BJ (cell line): ENCODE results near the gene ATP9A. TPM values are rescaled to one million over a fixed set of nuclear protein-coding genes. Genes with fewer than 3 reads are reported as not detected.
"Not testable (repeated sequence)": the region's sequence is repeated elsewhere in the genome, so short reads cannot be mapped to it uniquely, and the experiment has no call there.

Source experiments
- CTCF ChIA-PET: fragments of 350-600 bp; formaldehyde crosslinking; extraction: SDS; loops from one replicate; lab custom pipeline; 2021; ENCODE audit warnings: antibody characterized with exemption, inconsistent platforms; lab: Yijun Ruan, JAX
- POLR2A ChIA-PET: fragments of 300-600 bp; sonication (Branson Sonifier 250); formaldehyde crosslinking; extraction: SDS; loops from one replicate; lab custom pipeline; 2021; ENCODE audit warnings: antibody characterized with exemption; lab: Charles Lee
- DNase-seq: peaks from one replicate; pipeline ENCODE4 v3.0.0-alpha.2; 2011; ENCODE audit warnings: low read depth
- H3K27me3 ChIP-seq: 2 replicates; pipeline ENCODE4 v1.6.0; 2011; ENCODE audit warnings: low read length; ENCODE audit not compliant: control insufficient read depth, insufficient read depth
- H3K36me3 ChIP-seq: 2 replicates; pipeline ENCODE4 v1.5.1; 2011; ENCODE audit warnings: low read length; ENCODE audit not compliant: control insufficient read depth, insufficient read depth
- H3K4me3 ChIP-seq: 2 replicates; pipeline ENCODE4 v1.5.1; 2011; ENCODE audit warnings: low read depth, mild to moderate bottlenecking, control low read depth, low read length
- polyA plus RNA-seq: library from polyadenylated mRNA; depleted of rRNA; stranded (reverse); fragments of >200 nt; gene quantifications from 2 replicates; pipeline ENCODE4 v1.2.3, GENCODE V29; 2011
- TF ChIP-seq, protein P1 (sequence below): IDR thresholded peaks from 2 replicates; pipeline ENCODE4 v1.5.1; 2011; ENCODE audit warnings: low read depth, mild to moderate bottlenecking, control low read depth, inconsistent platforms, low read length, moderate library complexity; ENCODE audit not compliant: insufficient read depth

ATP9A gene
- polyA plus RNA-seq, 1 experiment, result 26.0 TPM

DNA sequence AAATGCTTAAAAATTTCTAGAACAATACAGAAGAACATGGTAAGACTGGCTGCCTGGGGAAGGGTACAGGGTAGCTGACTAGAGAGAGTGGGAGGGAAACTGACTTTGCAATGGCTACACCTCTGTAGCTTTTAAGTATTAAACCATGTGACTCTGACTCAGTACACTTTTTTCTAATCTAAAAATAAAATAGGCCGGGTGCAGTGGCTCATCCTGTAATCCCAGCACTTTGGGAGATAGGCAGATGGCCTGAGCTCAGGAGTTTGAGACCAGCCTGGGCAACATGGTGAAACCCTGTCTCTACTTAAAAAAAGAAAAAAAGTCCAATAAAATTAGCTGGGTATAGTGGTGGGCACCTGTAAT is 18.5 kb downstream of the ATP9A start:
- no peak overlapping the region for H3K4me3 ChIP-seq
- POLR2A ChIA-PET, result no interaction called here
- no peak for DNase-seq
- no peaks in the 10 kb centered on the region for H3K36me3 ChIP-seq
- H3K27me3 ChIP-seq, result no peaks in the 10 kb centered on the region
- CTCF ChIA-PET, result interaction anchor here (1.0 to 1.5 kb wide), 5 partner anchors 10 to 335 kb away, joined by 3 to 6 read pairs (median 4); no protein-coding TSS in a partner anchor
- TF ChIP-seq, protein P1, sequence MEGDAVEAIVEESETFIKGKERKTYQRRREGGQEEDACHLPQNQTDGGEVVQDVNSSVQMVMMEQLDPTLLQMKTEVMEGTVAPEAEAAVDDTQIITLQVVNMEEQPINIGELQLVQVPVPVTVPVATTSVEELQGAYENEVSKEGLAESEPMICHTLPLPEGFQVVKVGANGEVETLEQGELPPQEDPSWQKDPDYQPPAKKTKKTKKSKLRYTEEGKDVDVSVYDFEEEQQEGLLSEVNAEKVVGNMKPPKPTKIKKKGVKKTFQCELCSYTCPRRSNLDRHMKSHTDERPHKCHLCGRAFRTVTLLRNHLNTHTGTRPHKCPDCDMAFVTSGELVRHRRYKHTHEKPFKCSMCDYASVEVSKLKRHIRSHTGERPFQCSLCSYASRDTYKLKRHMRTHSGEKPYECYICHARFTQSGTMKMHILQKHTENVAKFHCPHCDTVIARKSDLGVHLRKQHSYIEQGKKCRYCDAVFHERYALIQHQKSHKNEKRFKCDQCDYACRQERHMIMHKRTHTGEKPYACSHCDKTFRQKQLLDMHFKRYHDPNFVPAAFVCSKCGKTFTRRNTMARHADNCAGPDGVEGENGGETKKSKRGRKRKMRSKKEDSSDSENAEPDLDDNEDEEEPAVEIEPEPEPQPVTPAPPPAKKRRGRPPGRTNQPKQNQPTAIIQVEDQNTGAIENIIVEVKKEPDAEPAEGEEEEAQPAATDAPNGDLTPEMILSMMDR, result no peak

DNA sequence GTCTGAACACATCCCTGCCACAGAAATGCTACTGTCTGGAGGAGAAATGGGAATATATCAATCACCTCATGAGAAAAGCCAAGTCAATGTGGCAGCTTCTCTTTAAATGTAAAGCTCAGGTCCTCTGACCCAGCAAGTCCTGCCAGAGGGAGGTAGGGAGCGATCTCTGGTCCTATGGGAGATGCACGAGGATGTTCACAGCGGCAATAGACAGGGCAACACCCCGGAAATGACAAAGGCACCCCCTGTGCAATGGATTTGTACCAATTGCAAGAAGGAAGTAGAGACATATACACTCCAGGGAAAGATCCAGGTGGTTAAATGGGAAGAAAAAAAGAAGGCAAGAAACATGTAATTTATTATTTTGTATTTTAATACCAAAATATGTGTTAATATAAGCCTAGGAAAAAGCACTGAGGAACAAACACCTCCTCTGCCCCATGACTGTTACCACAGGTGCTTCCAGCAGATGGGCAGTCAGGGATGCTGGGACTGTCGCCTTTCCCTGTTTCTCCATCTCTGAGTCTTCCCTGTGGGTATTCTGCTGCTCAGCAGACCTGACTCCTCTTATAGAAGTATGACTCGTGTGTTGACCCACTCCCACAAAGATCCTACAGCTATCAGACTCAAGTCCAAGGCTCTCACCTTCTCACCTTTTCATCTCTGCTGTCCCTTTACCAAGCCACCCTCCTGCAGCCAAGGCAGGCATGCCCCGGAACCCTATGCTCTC is 20.8 kb downstream of the ATP9A start:
- Histone ChIP-seq H3K4me3 (no peak overlapping the region), H3K36me3 (no peaks in the 10 kb centered on the region), H3K27me3 (no peaks in the 10 kb centered on the region)
- POLR2A ChIA-PET, result no interaction called here
- CTCF ChIA-PET, result no interaction called here
- no peak for DNase-seq
- TF ChIP-seq, protein P1, result no peak

DNA sequence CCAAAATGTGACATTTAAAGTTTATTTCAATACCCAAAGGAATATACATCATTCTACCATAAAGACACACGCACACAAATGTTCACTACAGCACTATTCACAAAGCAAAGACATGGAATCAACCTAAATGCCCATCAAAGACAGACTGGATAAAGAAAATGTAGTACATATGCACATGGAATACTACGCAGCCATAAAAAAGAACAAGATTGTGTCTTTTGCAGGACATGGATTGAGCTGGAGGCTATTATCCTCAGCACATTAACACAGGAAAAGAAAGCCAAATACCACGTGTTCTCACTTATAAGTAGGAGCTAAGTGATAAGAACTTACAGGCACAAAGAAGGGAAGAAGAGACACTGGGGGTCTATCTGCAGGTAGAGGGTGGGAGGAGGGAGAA is 22.4 kb downstream of the ATP9A start:
- ChIA-PET CTCF (interaction anchor here (1.2 kb wide), 1 partner anchor 54 kb away, joined by 3 read pairs; no protein-coding TSS in a partner anchor), POLR2A (no interaction called here)
- Histone ChIP-seq H3K36me3 (no peaks in the 10 kb centered on the region), H3K27me3 (no peaks in the 10 kb centered on the region), H3K4me3 (no peak overlapping the region)
- no peak for DNase-seq
- TF ChIP-seq, protein P1, result no peak

- no peak for DNase-seq
- no peaks in the 10 kb centered on the region for H3K36me3 ChIP-seq
- ChIA-PET CTCF (interaction anchor here (2.0 to 2.2 kb wide), 2 partner anchors 40 to 59 kb away, joined by 4 read pairs; no protein-coding TSS in a partner anchor), POLR2A (no interaction called here)
- no peak overlapping the region for H3K4me3 ChIP-seq
- TF ChIP-seq, protein P1, result no peak
- H3K27me3 ChIP-seq, result no peaks in the 10 kb centered on the region
Measured at GRCh38 chr20:51740838-51741237, 27.4 kb downstream of the ATP9A start.

DNA sequence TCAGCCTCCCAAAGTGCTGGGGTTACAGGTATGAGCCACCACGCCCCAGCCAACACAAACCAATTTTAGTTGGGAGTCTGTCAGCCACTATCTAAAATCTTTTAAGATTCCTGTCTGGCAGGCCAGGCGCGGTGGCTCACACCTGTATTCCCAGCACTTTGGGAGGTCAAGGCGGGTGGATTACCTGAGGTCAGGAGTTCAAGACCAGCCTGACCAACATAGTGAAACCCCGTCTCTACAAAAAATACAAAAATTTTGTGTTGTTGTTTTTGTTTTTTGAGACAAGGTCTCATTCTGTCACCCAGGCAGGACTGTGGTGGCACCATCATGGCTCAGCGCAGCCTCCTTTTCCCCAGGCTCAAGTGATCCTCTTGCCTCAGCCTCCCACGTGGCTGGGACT is 27.9 kb downstream of the ATP9A start:
- CTCF ChIA-PET, H3K36me3 ChIP-seq, POLR2A ChIA-PET, H3K27me3 ChIP-seq, DNase-seq, H3K4me3 ChIP-seq: not testable (repeated sequence)
